Effector memory CD4-positive, alpha-beta T cell (primary cell): Measurements from ENCODE around the gene AP1M1.

Experiments used
- DNase-seq, 3 donors: peaks; one replicate each; pipeline ENCODE4 v3.0.0-alpha.2; 2020
- H3K27ac ChIP-seq: 2 replicates; pipeline ENCODE4 v1.7.0; 2013; ENCODE audit warnings: mild to moderate bottlenecking, low read length, moderate library complexity; ENCODE audit not compliant: insufficient read depth, poor library complexity, severe bottlenecking
- H3K27me3 ChIP-seq: replicated peaks from 2 replicates; pipeline ENCODE4 v1.7.0; 2013; ENCODE audit warnings: mild to moderate bottlenecking, low read length; ENCODE audit not compliant: insufficient read depth, control insufficient read depth, poor library complexity, severe bottlenecking
- H3K36me3 ChIP-seq: 2 replicates; pipeline ENCODE4 v1.7.0; 2013; ENCODE audit warnings: mild to moderate bottlenecking, low read length, moderate library complexity; ENCODE audit not compliant: control insufficient read depth, insufficient read depth
- H3K4me1 ChIP-seq: 2 replicates; pipeline ENCODE4 v1.7.0; 2013; ENCODE audit warnings: low read length, mild to moderate bottlenecking; ENCODE audit not compliant: control insufficient read depth, insufficient read depth, poor library complexity, severe bottlenecking
- H3K4me3 ChIP-seq: 2 replicates; pipeline ENCODE4 v1.7.0; 2013; ENCODE audit warnings: low read length, low read depth, mild to moderate bottlenecking; ENCODE audit not compliant: insufficient read depth, poor library complexity, severe bottlenecking
- H3K9me3 ChIP-seq: 2 replicates; pipeline ENCODE4 v1.7.0; 2013; ENCODE audit warnings: mild to moderate bottlenecking, low read length, moderate library complexity; ENCODE audit not compliant: control insufficient read depth

Gene AP1M1

GRCh38 chr19:16206637-16207036 is 8.9 kb downstream of the AP1M1 start:
- Histone ChIP-seq H3K27ac (no peak overlapping the region), H3K4me1 (peaks cover 2% of the 10 kb centered on the region), H3K27me3 (no peaks in the 10 kb centered on the region), H3K36me3 (peaks cover 68% of the 10 kb centered on the region), H3K4me3 (no peak overlapping the region), H3K9me3 (no peaks in the 10 kb centered on the region)
- no peak for DNase-seq

- H3K9me3 ChIP-seq, result no peaks in the 10 kb centered on the region
- H3K36me3 ChIP-seq, result peaks cover 66% of the 10 kb centered on the region
- no peak overlapping the region for H3K4me3 ChIP-seq
- H3K27me3 ChIP-seq, result no peaks in the 10 kb centered on the region
- no peak for DNase-seq
- peaks cover 2% of the 10 kb centered on the region for H3K4me1 ChIP-seq
- H3K27ac ChIP-seq, result no peak overlapping the region
Observed at GRCh38 chr19:16207063-16207462, 9.4 kb downstream of the AP1M1 start.

- Histone ChIP-seq H3K27ac (no peak overlapping the region), H3K36me3 (peaks cover 61% of the 10 kb centered on the region), H3K9me3 (no peaks in the 10 kb centered on the region), H3K4me1 (peaks cover 2% of the 10 kb centered on the region), H3K27me3 (no peaks in the 10 kb centered on the region), H3K4me3 (no peak overlapping the region)
- DNase-seq, result no peak
Observed at GRCh38 chr19:16207490-16208025, 9.8 kb downstream of the AP1M1 start.

GRCh38 chr19:16208064-16208759 is 10.5 kb downstream of the AP1M1 start:
- Histone ChIP-seq H3K9me3 (no peaks in the 10 kb centered on the region), H3K27ac (no peak overlapping the region), H3K4me3 (no peak overlapping the region), H3K36me3 (peaks cover 54% of the 10 kb centered on the region), H3K4me1 (peaks cover 2% of the 10 kb centered on the region), H3K27me3 (no peaks in the 10 kb centered on the region)
- no peak for DNase-seq

GRCh38 chr19:16208847-16209665 is 11.3 kb downstream of the AP1M1 start:
- Histone ChIP-seq H3K27me3 (no peaks in the 10 kb centered on the region), H3K27ac (no peak overlapping the region), H3K9me3 (no peaks in the 10 kb centered on the region), H3K4me1 (peaks cover 2% of the 10 kb centered on the region), H3K36me3 (peaks cover 46% of the 10 kb centered on the region), H3K4me3 (no peak overlapping the region)
- no peak for DNase-seq

GRCh38 chr19:16210168-16210567 is 12.5 kb downstream of the AP1M1 start:
- Histone ChIP-seq H3K9me3 (no peaks in the 10 kb centered on the region), H3K4me3 (no peak overlapping the region), H3K4me1 (peaks cover 2% of the 10 kb centered on the region), H3K36me3 (peaks cover 39% of the 10 kb centered on the region), H3K27ac (no peak overlapping the region), H3K27me3 (no peaks in the 10 kb centered on the region)
- DNase-seq, result no peak

- H3K27me3 ChIP-seq, result no peaks in the 10 kb centered on the region
- no peak for DNase-seq
- H3K27ac ChIP-seq, result no peak overlapping the region
- peaks cover 37% of the 10 kb centered on the region for H3K36me3 ChIP-seq
- no peak overlapping the region for H3K4me3 ChIP-seq
- peaks cover 15% of the 10 kb centered on the region for H3K4me1 ChIP-seq
- H3K9me3 ChIP-seq, result no peaks in the 10 kb centered on the region
Observed at GRCh38 chr19:16213076-16213475, 15.4 kb downstream of the AP1M1 start.

- no peaks in the 10 kb centered on the region for H3K27me3 ChIP-seq
- no peak overlapping the region for H3K4me3 ChIP-seq
- DNase-seq, result no peak
- peaks cover 21% of the 10 kb centered on the region for H3K9me3 ChIP-seq
- no peak overlapping the region for H3K27ac ChIP-seq
- H3K4me1 ChIP-seq, result peaks cover 13% of the 10 kb centered on the region
- peaks cover 33% of the 10 kb centered on the region for H3K36me3 ChIP-seq
Observed at GRCh38 chr19:16216744-16217670, 19.3 kb downstream of the AP1M1 start.

GRCh38 chr19:16217716-16218451 is 20.2 kb downstream of the AP1M1 start:
- Histone ChIP-seq H3K36me3 (peaks cover 41% of the 10 kb centered on the region), H3K27ac (no peak overlapping the region)
- DNase-seq, result no peak

More at GRCh38 chr19:16217716-16218451, 20.2 kb downstream of the AP1M1 start:
- Histone ChIP-seq H3K9me3 (peaks cover 21% of the 10 kb centered on the region), H3K27me3 (no peaks in the 10 kb centered on the region), H3K4me1 (peaks cover 13% of the 10 kb centered on the region), H3K4me3 (no peak overlapping the region)
